CD4-positive, alpha-beta T cell (primary cell): ENCODE measurements around the gene TUB. TPM values are rescaled to one million over a fixed set of nuclear protein-coding genes. Genes with fewer than 3 reads are reported as not detected.
A peak's percentile ranks its signal among the peaks of the same experiment; 100 is the strongest.

Source experiments
- ATAC-seq: fragments of 200-7000 bp; cut with Tn5 transposase; one replicate; pipeline ENCODE4 v1.10.0; 2022; ENCODE audit warnings: mild to moderate bottlenecking; ENCODE audit not compliant: poor library complexity
- CTCF ChIA-PET: fragments of 350-600 bp; sonication (Branson Sonifier 250); formaldehyde crosslinking; loops from one replicate; lab custom pipeline; 2021; ENCODE audit warnings: antibody characterized with exemption, inconsistent platforms; lab: Charles Lee
- POLR2A ChIA-PET: fragments of 350-600 bp; sonication (Branson Sonifier 250); formaldehyde crosslinking; loops from one replicate; lab custom pipeline; 2021; ENCODE audit warnings: antibody characterized with exemption, inconsistent platforms; lab: Charles Lee
- DNase-seq, 14 experiments: peaks; one replicate each; pipeline ENCODE4 v3.0.0-alpha.2; 2013 to 2020; ENCODE audit warnings: mixed read lengths in 2 of 14
- H3K27ac ChIP-seq, 2 donors: one replicate each; pipeline versions ENCODE4 v1.5.1 to v1.7.0; 2013; ENCODE audit warnings: low read length in 2 of 2, low read depth in 1 of 2, mild to moderate bottlenecking in 1 of 2
- H3K27me3 ChIP-seq, 2 experiments: 1 replicate in 1 of 2; 2 replicates in 1 of 2; pipeline versions ENCODE4 v1.6.1 to v1.7.0; 2013; ENCODE audit warnings: low read length in 2 of 2, control low read depth in 1 of 2, mild to moderate bottlenecking in 1 of 2, moderate library complexity in 1 of 2; ENCODE audit not compliant: insufficient read depth in 2 of 2, control insufficient read depth in 1 of 2
- H3K36me3 ChIP-seq: one replicate; pipeline ENCODE4 v1.6.1; 2013; ENCODE audit warnings: low read length, control low read depth; ENCODE audit not compliant: insufficient read depth
- H3K4me1 ChIP-seq: one replicate; pipeline ENCODE4 v1.6.1; 2013; ENCODE audit warnings: low read length, control low read depth; ENCODE audit not compliant: insufficient read depth
- H3K4me3 ChIP-seq: one replicate; pipeline ENCODE4 v1.5.1; 2013; ENCODE audit warnings: mild to moderate bottlenecking, low read length, moderate library complexity
- H3K9me3 ChIP-seq, 2 experiments: 1 replicate in 1 of 2; 2 replicates in 1 of 2; pipeline versions ENCODE4 v1.6.1 to v1.7.0; 2013; ENCODE audit warnings: low read length in 2 of 2, mild to moderate bottlenecking in 2 of 2, control low read depth in 1 of 2, moderate library complexity in 1 of 2; ENCODE audit not compliant: control insufficient read depth in 1 of 2, insufficient read depth in 1 of 2
- H3K27ac Mint-ChIP-seq: one replicate; pipeline ENCODE4 v1.8.0; 2020; ENCODE audit warnings: mixed read lengths
- H3K27me3 Mint-ChIP-seq: one replicate; pipeline ENCODE4 v1.8.0; 2021; ENCODE audit warnings: mixed read lengths
- H3K36me3 Mint-ChIP-seq: one replicate; pipeline ENCODE4 v1.8.0; 2021; ENCODE audit warnings: low read depth, mixed read lengths
- H3K4me1 Mint-ChIP-seq: one replicate; pipeline ENCODE4 v1.8.0; 2021; ENCODE audit warnings: low read depth, mixed read lengths
- H3K4me3 Mint-ChIP-seq: one replicate; pipeline ENCODE4 v1.8.0; 2020; ENCODE audit warnings: mild to moderate bottlenecking, mixed read lengths
- H3K9me3 Mint-ChIP-seq: one replicate; pipeline ENCODE4 v1.8.0; 2020; ENCODE audit warnings: mixed read lengths
- CTCF ChIP-seq: fragments of 200-600 bp; IDR thresholded peaks from one replicate; pipeline ENCODE4 v1.8.0; 2022; ENCODE audit warnings: antibody characterized with exemption, mild to moderate bottlenecking
- intact Hi-C, 2 experiments: fragments of 100-400 bp; cut with DNase I in 1 of 2; cut with micrococcal nuclease in 1 of 2; formaldehyde crosslinking; loops; one replicate each; pipeline versions ENCODE4 v1.15.1 to v1.9.0; 2023 to 2025; cut with DNase I, micrococcal nuclease
- total RNA-seq, 174 experiments: library from RNA in 2 of 174; stranded (reverse) in 2 of 174; gene quantifications; one replicate each; pipeline ENCODE4 v1.2.3 and lab custom pipeline; 2021 to 2026

Gene TUB
- total RNA-seq, 2 experiments from 2014 or later, result 0.08 TPM; not detected in 1

- no peaks in the 10 kb centered on the region for H3K4me1 Mint-ChIP-seq
- ChIA-PET POLR2A (no interaction called here), CTCF (no interaction called here)
- no peaks in the 10 kb centered on the region for H3K36me3 Mint-ChIP-seq
- H3K27me3 ChIP-seq, result no peaks in the 10 kb centered on the region
- no peak overlapping the region for H3K27ac ChIP-seq
- H3K4me1 ChIP-seq, result no peaks in the 10 kb centered on the region
- ATAC-seq (no peak), DNase-seq (peak in 1 of 14 experiments; percentile 26)
- H3K9me3 ChIP-seq, result no peaks in the 10 kb centered on the region
- H3K4me3 ChIP-seq, result no peak overlapping the region
- H3K9me3 Mint-ChIP-seq, result no peaks in the 10 kb centered on the region
- intact Hi-C loops, result no loop called here
- H3K4me3 Mint-ChIP-seq, result no peak overlapping the region
- peaks cover 17% of the 10 kb centered on the region for H3K27me3 Mint-ChIP-seq
- no peak overlapping the region for H3K27ac Mint-ChIP-seq
- TF ChIP-seq CTCF, result no peak
- no peaks in the 10 kb centered on the region for H3K36me3 ChIP-seq
These were observed 33.6 kb upstream of the TUB start for GRCh38 chr11:8047382-8047781.

GRCh38 chr11:8049084-8049483 is 31.9 kb upstream of the TUB start:
- Histone ChIP-seq H3K4me3 (no peak overlapping the region), H3K9me3 (no peaks in the 10 kb centered on the region), H3K36me3 (no peaks in the 10 kb centered on the region), H3K4me1 (no peaks in the 10 kb centered on the region), H3K27ac (no peak overlapping the region), H3K27me3 (no peaks in the 10 kb centered on the region)
- Mint-ChIP-seq H3K4me1 (no peaks in the 10 kb centered on the region), H3K36me3 (no peaks in the 10 kb centered on the region), H3K27me3 (peaks cover 15% of the 10 kb centered on the region), H3K27ac (no peak overlapping the region), H3K9me3 (no peaks in the 10 kb centered on the region), H3K4me3 (no peak overlapping the region)
- intact Hi-C loops, result no loop called here
- ChIA-PET CTCF (no interaction called here), POLR2A (no interaction called here)
- ATAC-seq (no peak), DNase-seq (no peak)
- no peak for TF ChIP-seq CTCF

GRCh38 chr11:8055091-8055835 is 25.7 kb upstream of the TUB start:
- Histone ChIP-seq H3K27me3 (no peaks in the 10 kb centered on the region), H3K36me3 (no peaks in the 10 kb centered on the region), H3K4me1 (no peaks in the 10 kb centered on the region), H3K9me3 (no peaks in the 10 kb centered on the region), H3K27ac (no peak overlapping the region), H3K4me3 (no peak overlapping the region)
- H3K9me3 Mint-ChIP-seq, result no peaks in the 10 kb centered on the region
- no peaks in the 10 kb centered on the region for H3K4me1 Mint-ChIP-seq
- intact Hi-C loops, result no loop called here
- H3K27ac Mint-ChIP-seq, result no peak overlapping the region
- ChIA-PET CTCF (interaction anchor here (0.8 to 1.2 kb wide), 2 partner anchors 22 kb away, joined by 3 to 4 read pairs; no protein-coding TSS in a partner anchor), POLR2A (no interaction called here)
- TF ChIP-seq CTCF, result no peak
- H3K27me3 Mint-ChIP-seq, result no peaks in the 10 kb centered on the region
- DNase-seq (peak in 1 of 14 experiments; percentile 6), ATAC-seq (no peak)
- no peaks in the 10 kb centered on the region for H3K36me3 Mint-ChIP-seq
- H3K4me3 Mint-ChIP-seq, result no peak overlapping the region
